Calu3 (cell line): ENCODE measurements around the gene TKFC. TPM values are rescaled to one million over a fixed set of nuclear protein-coding genes. Genes with fewer than 3 reads are reported as not detected.

ENCODE experiments used
- BruUV-seq: library from RNA; stranded (reverse); fragments of 400-500 nt; replicated peaks from 2 replicates; lab custom pipeline; 2021; lab: Mats Ljungman, UMichigan
- CTCF ChIA-PET: fragments of 300-600 bp; sonication (Branson Sonifier 250); formaldehyde crosslinking; loops from one replicate; lab custom pipeline; 2022; ENCODE audit warnings: antibody characterized with exemption; lab: Charles Lee
- DNase-seq: peaks from one replicate; pipeline ENCODE4 v3.0.0; 2022
- H3K27ac Mint-ChIP-seq: one replicate; pipeline ENCODE4 v1.8.0; 2022; ENCODE audit warnings: mixed read lengths; ENCODE audit not compliant: unreplicated experiment
- H3K27me3 Mint-ChIP-seq: one replicate; pipeline ENCODE4 v1.8.0; 2022; ENCODE audit warnings: mixed read lengths; ENCODE audit not compliant: unreplicated experiment
- H3K36me3 Mint-ChIP-seq: one replicate; pipeline ENCODE4 v1.8.0; 2022; ENCODE audit warnings: mild to moderate bottlenecking, moderate library complexity, mixed read lengths; ENCODE audit not compliant: insufficient read depth, unreplicated experiment
- H3K4me1 Mint-ChIP-seq: one replicate; pipeline ENCODE4 v1.8.0; 2022; ENCODE audit warnings: mild to moderate bottlenecking, low read depth, mixed read lengths; ENCODE audit not compliant: unreplicated experiment
- H3K4me3 Mint-ChIP-seq: one replicate; pipeline ENCODE4 v1.8.0; 2022; ENCODE audit warnings: mild to moderate bottlenecking, low read depth, moderate library complexity, mixed read lengths; ENCODE audit not compliant: unreplicated experiment
- H3K9me3 Mint-ChIP-seq: one replicate; pipeline ENCODE4 v1.8.0; 2022; ENCODE audit warnings: low read depth, mixed read lengths; ENCODE audit not compliant: unreplicated experiment
- CTCF ChIP-seq: fragments of 200-600 bp; IDR thresholded peaks from one replicate; pipeline ENCODE4 v1.8.0; 2022; ENCODE audit warnings: antibody characterized with exemption; ENCODE audit not compliant: unreplicated experiment
- intact Hi-C: fragments of 100-400 bp; cut with micrococcal nuclease; formaldehyde crosslinking; loops from one replicate; pipeline ENCODE4 v1.10.0; 2022; ENCODE audit not compliant: unreplicated experiment
- total RNA-seq: library from RNA; stranded (reverse); gene quantifications from 2 replicates; pipeline ENCODE4 v1.2.3, GENCODE V29; 2022

The TKFC gene
- total RNA-seq, 1 experiment from 2014 or later, result 61.1 TPM

- BruUV-seq, result no TSS peak
- DNase-seq, result no peak
- H3K4me1 Mint-ChIP-seq, result no peaks in the 10 kb centered on the region
- H3K36me3 Mint-ChIP-seq, result peaks cover 56% of the 10 kb centered on the region
- H3K27ac Mint-ChIP-seq, result no peak overlapping the region
- TF ChIP-seq CTCF, result no peak
- intact Hi-C loops, result no loop called here
- H3K9me3 Mint-ChIP-seq, result no peaks in the 10 kb centered on the region
- H3K27me3 Mint-ChIP-seq, result no peaks in the 10 kb centered on the region
- CTCF ChIA-PET, result interaction anchor here (0.7 to 2.7 kb wide), 2 partner anchors 21 to 363 kb away, joined by 3 to 14 read pairs; no protein-coding TSS in a partner anchor
- H3K4me3 Mint-ChIP-seq, result peak overlapping the region; percentile 91
These were observed 31.1 kb downstream of the TKFC start for GRCh38 chr11:61364012-61364675.

GRCh38 chr11:61367406-61367805 lies 34.4 kb downstream of the TKFC start:
- no peak overlapping the region for H3K4me3 Mint-ChIP-seq
- H3K9me3 Mint-ChIP-seq, result no peaks in the 10 kb centered on the region
- H3K27ac Mint-ChIP-seq, result no peak overlapping the region
- TF ChIP-seq CTCF, result no peak
- DNase-seq, result no peak
- CTCF ChIA-PET, result no interaction called here
- no TSS peak for BruUV-seq
- H3K4me1 Mint-ChIP-seq, result no peaks in the 10 kb centered on the region
- intact Hi-C loops, result no loop called here
- peaks cover 45% of the 10 kb centered on the region for H3K36me3 Mint-ChIP-seq
- no peaks in the 10 kb centered on the region for H3K27me3 Mint-ChIP-seq

- TF ChIP-seq CTCF, result no peak
- no peak for DNase-seq
- Mint-ChIP-seq H3K4me3 (no peak overlapping the region), H3K9me3 (no peaks in the 10 kb centered on the region), H3K4me1 (no peaks in the 10 kb centered on the region), H3K27me3 (no peaks in the 10 kb centered on the region), H3K27ac (no peak overlapping the region), H3K36me3 (peaks cover 35% of the 10 kb centered on the region)
- intact Hi-C loops, result no loop called here
- CTCF ChIA-PET, result no interaction called here
- no TSS peak for BruUV-seq
These were observed 35.6 kb downstream of the TKFC start for GRCh38 chr11:61368646-61369045.

- TF ChIP-seq CTCF, result no peak
- H3K27ac Mint-ChIP-seq, result no peak overlapping the region
- no peak for DNase-seq
- no peaks in the 10 kb centered on the region for H3K27me3 Mint-ChIP-seq
- CTCF ChIA-PET, result interaction anchor here (0.8 kb wide), 1 partner anchor 8 kb away, joined by 3 read pairs; the partner anchor contains the start of genes CYB561A3 and TMEM138
- H3K4me1 Mint-ChIP-seq, result no peaks in the 10 kb centered on the region
- no TSS peak for BruUV-seq
- intact Hi-C loops, result no loop called here
- H3K9me3 Mint-ChIP-seq, result no peaks in the 10 kb centered on the region
- peaks cover 35% of the 10 kb centered on the region for H3K36me3 Mint-ChIP-seq
- H3K4me3 Mint-ChIP-seq, result no peak overlapping the region
These were observed 36.6 kb downstream of the TKFC start for GRCh38 chr11:61369372-61370348.
